OCI-LY1 (cell line): ENCODE results near the gene TMEM247.

Experiments
- EZH2 ChIP-seq: fragments of 200-600 bp; sonication (generic), shearing (Covaris generic); IDR thresholded peaks from 2 replicates; pipeline ENCODE4 v1.8.0; 2017; ENCODE audit warnings: borderline replicate concordance, mixed run types, mild to moderate bottlenecking, antibody characterized with exemption, low read length, moderate library complexity, mixed read lengths
- TF ChIP-seq, protein P1 (sequence below): fragments of 200-600 bp; sonication (generic), shearing (Covaris generic); IDR thresholded peaks from 2 replicates; pipeline ENCODE4 v1.5.1; 2017; ENCODE audit warnings: mild to moderate bottlenecking, antibody characterized with exemption, low read length, moderate library complexity, mixed read lengths

DNA sequence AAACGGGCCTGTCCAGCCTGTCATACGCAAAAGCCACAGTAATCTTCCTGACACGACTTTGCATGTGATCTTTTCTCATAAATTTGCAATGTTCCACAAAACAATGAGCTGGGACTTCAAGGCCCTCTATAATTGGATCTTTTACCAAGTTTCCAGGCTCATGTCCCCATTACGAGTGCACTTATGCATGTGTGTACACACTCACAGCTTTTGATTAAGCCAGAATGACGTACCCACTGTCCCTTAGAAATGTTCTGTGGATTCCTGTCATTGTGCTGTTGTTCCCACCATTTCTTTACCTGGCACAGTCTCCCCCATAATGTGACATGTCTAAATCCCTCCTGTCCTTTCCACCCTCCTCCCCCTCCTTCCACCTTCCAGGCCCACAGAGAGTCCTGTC lies 19.7 kb upstream of the TMEM247 start:
- TF ChIP-seq, protein P1, sequence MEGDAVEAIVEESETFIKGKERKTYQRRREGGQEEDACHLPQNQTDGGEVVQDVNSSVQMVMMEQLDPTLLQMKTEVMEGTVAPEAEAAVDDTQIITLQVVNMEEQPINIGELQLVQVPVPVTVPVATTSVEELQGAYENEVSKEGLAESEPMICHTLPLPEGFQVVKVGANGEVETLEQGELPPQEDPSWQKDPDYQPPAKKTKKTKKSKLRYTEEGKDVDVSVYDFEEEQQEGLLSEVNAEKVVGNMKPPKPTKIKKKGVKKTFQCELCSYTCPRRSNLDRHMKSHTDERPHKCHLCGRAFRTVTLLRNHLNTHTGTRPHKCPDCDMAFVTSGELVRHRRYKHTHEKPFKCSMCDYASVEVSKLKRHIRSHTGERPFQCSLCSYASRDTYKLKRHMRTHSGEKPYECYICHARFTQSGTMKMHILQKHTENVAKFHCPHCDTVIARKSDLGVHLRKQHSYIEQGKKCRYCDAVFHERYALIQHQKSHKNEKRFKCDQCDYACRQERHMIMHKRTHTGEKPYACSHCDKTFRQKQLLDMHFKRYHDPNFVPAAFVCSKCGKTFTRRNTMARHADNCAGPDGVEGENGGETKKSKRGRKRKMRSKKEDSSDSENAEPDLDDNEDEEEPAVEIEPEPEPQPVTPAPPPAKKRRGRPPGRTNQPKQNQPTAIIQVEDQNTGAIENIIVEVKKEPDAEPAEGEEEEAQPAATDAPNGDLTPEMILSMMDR: no peak
- TF ChIP-seq EZH2: no peak
